Medulla oblongata (tissue), 1 donor: ENCODE measurements around the gene GPR137.

Experiments
- DNase-seq: peaks from one replicate; pipeline ENCODE4 v3.0.0-alpha.2; 2015; ENCODE audit errors: extremely low spot score

GPR137 gene

DNA sequence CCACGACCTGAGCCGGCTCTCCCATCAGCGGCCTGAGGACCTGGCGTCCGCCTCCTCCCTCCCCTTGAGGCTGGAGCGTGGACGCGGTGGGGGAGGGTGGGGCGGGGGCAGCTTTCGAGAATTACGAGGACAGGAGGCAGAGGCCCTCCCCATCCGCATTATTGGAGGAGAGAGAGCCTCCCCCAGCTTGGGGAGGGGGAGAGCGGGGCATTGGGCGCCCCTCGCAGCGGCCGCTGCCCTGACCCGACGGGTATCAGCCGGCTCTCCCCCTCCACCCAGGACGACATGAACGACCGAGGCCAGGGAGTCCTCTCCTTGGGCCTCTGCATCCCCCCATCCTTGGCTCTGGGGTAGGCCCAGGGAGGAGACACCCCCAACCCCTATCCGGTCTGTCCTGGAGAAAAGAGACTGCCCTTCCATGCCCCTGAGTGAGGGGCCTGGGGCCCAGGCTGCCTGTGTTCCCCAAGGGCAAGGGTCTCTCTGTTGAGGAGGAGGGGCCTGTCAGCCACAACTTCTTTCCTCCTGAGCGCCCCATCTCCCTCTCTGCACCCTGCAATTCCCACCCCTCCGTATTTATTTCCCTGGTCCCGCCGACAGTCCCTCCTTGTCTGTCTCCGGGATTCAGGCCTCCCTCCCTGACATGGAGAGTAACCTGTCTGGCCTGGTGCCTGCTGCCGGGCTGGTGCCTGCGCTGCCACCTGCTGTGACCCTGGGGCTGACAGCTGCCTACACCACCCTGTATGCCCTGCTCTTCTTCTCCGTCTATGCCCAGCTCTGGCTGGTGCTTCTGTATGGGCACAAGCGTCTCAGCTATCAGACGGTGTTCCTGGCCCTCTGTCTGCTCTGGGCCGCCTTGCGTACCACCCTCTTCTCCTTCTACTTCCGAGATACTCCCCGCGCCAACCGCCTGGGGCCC, 495 bp downstream of the GPR137 start:
- DNase-seq: no peak

- DNase-seq: no peak
Measured at GRCh38 chr11:64286801-64287159, 1.1 kb downstream of the GPR137 start.

DNA sequence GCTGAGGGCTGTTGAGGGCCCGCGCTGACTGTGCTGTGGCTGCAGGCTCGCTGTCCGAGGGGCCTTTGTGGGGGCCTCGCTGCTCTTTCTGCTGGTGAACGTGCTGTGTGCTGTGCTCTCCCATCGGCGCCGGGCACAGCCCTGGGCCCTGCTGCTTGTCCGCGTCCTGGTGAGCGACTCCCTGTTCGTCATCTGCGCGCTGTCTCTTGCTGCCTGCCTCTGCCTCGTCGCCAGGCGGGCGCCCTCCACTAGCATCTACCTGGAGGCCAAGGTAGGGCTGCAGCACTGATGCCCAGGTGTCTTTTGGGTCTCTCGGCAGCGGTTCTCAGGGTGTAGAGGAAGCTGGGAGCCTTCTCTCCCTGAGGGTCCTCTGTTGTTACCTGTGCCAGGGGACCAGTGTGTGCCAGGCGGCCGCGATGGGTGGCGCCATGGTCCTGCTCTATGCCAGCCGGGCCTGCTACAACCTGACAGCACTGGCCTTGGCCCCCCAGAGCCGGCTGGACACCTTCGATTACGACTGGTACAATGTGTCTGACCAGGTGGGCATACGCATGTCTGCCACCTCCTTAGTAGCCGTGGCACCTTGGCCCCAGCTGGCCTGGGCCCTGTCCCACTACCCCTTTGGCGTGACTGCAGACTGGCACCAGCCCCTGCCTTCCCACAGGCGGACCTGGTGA, 2.2 kb downstream of the GPR137 start:
- DNase-seq: no peak

GRCh38 chr11:64288353-64288750, 2.7 kb downstream of the GPR137 start:
- no peak for DNase-seq

DNA sequence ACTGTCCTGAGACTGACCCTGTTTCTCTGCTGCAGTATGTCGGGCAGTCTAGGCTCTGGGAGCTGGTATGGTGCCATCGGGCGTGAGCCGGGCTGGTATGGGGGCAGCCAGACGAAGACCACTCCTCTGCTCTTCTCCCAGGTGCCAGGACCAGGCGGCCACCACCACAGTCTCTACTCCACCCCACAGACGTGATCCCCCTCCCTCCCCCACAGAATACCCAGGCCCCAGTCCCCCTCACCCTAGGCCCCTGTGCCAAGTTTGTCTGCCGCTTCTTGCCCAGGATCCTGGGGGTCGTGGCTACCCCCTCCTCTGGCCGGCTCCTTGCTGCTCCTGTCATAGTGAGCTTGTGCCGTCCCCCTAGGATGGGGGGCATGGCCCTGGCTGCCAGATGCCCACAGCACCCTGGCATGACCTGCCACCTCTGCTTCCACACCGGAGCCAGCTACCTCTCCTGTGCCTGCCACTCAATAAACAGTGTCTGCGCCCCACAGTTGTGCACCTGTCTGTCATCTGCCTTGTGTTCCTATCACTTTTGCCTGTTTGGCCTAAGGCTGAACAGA, 3.4 kb downstream of the GPR137 start:
- no peak for DNase-seq

DNA sequence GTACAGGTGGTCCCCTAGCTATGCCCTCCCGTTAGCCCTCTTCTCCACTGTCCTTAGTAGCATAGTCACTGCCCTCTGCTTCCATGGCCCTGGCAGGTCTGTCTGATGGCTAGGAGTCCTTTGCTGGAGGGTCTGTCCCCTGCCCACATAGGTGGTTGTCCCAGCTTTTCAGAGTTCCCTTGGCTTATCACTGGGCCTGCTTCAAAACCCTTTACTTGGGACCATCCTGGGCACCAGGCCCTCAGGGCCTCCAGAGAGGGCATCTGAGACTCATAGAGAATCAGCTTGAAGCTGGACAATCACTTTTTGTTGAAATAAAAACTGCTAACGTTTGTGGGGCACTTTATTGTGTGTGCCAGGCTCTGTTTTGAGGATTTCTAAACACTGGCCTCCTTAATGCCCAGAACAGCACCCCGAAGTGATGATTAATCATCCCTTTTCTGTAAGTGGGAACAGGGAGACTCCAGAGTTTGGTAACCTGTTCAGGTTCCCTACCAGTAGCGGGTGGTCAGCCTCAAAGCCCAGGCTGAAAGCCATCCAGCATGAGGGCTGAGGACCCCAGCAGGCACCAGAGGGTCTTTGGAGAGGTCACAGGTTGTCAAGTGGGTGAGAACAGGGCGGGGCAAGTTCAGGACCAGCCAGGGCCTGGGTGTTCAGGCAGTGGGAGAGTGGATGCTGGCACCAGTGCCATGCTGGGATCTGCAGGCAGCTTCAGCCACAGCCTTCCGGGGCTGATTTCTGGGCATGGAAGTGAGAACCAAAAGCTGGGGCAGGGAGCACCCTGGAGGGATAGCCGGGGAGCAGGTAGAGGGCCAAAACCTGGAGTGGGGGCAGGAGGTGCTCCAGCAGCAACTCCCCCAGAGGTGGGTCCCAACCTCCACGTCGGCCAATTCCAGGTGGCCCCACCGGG, 5.0 kb downstream of the GPR137 start:
- DNase-seq: peak; percentile 23

DNA sequence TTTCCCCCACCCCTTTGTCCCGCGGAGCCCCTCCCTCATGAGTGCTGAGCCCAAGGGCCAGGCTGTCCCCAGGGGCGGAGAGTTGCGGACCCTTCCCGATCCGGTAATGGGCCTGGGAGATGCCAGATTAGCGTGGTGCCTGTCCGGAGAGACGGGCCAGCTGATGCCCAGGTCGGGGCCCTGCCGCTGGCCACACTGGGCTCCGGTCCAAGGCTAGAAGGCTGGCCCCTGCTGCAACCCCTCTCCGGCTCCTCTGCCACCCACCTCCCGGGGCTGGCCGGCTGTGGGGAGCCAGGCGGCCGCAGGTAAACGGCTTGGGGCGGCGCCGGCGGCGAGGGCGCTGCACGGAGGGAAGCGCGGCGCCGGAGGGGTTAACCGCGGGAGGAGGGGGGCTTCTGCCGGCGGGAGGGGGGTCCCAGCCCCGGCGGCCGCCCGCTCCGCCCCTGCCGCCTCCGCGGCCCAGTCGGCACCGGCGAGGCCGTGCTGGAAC, 5.7 kb downstream of the GPR137 start, which contains the start of gene KCNK4:
KCNK4 (plus strand) TSS at position 41 of the 490 bp plus-strand sequence. CDS start 1,717 bp downstream, outside the sequence.
- DNase-seq: no peak

- no peak for DNase-seq
Measured at GRCh38 chr11:64291752-64292459, 6.3 kb downstream of the GPR137 start.

GRCh38 chr11:64292460-64293254, 7.0 kb downstream of the GPR137 start:
- DNase-seq: no peak

GRCh38 chr11:64294774-64295173, 9.1 kb downstream of the GPR137 start:
- no peak for DNase-seq

- no peak for DNase-seq
Measured at GRCh38 chr11:64295760-64296159, 10.1 kb downstream of the GPR137 start.

GRCh38 chr11:64296236-64296635, 10.6 kb downstream of the GPR137 start:
- DNase-seq: no peak

GRCh38 chr11:64296830-64297698, 11.4 kb downstream of the GPR137 start:
- no peak for DNase-seq

DNA sequence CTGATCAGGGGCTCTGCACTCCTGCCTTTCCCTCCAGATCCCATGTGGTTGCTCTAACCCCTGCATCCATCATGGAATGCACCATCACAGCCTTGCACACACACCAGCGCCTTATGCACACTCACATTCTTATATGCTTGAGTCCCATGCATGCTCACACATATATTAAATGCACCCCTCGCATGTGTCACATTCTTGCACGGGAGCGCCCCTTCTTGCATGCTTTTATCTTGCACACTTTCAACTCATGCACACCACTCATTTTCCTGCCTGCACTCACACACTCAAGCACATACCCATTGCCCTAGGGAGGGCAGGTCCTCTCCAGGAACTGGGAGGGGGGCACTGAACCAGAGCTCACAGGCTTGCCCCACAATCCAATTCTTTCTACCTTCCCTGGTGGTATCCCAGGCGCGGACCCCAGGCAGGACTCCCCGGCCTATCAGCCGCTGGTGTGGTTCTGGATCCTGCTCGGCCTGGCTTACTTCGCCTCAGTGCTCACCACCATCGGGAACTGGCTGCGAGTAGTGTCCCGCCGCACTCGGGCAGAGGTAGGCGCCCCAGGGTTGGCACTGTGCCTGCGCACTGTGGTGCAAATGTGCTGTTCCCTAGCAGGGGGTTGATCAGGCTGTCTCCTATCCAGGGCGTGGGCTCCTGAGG, 12.2 kb downstream of the GPR137 start:
- no peak for DNase-seq

- DNase-seq: peak; percentile 73
Measured at GRCh38 chr11:64298966-64299846, 13.6 kb downstream of the GPR137 start.

DNA sequence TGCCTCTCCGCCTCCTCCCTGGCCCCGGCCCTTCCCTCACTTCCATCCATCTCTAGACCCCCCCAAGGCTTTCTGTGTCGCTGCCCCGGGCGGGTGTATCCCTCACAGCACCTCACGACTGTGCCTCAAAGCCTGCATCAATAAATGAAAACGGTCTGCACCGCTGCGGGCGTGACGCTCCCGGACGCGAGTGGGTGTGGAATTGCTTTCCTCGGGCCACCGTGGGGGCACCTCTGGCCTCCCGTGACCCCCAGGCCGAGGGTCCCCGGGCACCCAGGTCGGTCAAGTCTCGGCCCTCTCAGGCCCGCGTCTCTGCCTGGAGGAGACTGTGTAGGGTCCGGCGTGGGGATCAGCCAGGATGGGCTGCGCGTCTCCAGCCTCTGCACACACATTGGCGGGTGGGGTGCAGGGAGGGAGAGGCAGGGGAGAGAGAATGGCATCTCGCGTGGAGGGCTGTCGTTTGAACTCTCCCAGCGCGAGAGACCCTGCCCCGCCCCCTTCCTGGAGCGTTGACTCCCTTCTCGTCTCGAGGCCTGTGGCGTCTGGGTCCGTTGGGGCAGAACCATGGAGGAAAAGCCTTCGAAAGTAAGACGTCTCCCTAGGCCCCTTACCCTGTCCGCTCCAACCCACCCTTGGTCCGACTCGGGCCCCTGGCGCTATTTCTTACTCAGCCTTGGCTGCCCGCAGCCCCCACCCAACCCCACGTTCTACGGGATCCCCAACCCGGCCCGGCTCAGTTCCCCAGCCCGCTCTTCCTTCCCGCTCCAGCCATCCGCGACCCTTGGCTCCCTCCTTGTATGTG, 14.4 kb downstream of the GPR137 start, which contains the start of gene CATSPERZ:
CATSPERZ (plus strand) TSS at position 512 of the 802 bp plus-strand sequence; CDS start at position 565, 53 bp downstream.
- no peak for DNase-seq
